Epithelial cell of esophagus (primary cell): ENCODE measurements around the gene PRKG1.

Experiments
- DNase-seq: peaks from one replicate; pipeline ENCODE4 v3.0.0; 2010; ENCODE audit warnings: low read depth
- H3K4me3 ChIP-seq: 2 replicates; pipeline ENCODE4 v1.5.1; 2011; ENCODE audit warnings: mild to moderate bottlenecking, low read length, control low read depth
- TF ChIP-seq, protein P1 (sequence below): IDR thresholded peaks from 2 replicates; pipeline ENCODE4 v1.5.1; 2011; ENCODE audit warnings: low read depth, mild to moderate bottlenecking, low read length, control low read depth, inconsistent platforms; ENCODE audit not compliant: insufficient read depth; ENCODE audit errors: missing control alignments

The PRKG1 gene

DNA sequence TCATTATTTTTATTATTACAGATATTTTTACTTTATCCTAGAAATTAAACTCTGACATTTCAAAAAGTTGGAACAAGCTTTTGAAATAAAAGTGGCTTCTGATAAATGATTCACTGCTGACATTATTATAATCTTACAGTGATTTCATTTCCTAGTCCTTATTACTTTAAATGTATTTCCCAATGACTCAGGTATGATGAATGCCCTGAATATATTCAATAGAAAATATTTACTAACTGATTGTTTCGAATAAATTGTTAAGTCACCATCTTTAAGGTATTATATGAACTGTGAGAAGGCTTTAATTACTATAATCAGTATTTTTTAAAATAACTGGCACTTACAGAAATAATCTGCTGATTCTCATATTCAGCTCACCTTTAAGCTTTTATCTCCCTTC, 1261.4 kb downstream of the PRKG1 start:
- DNase-seq: peak; percentile 64
- TF ChIP-seq, protein P1, sequence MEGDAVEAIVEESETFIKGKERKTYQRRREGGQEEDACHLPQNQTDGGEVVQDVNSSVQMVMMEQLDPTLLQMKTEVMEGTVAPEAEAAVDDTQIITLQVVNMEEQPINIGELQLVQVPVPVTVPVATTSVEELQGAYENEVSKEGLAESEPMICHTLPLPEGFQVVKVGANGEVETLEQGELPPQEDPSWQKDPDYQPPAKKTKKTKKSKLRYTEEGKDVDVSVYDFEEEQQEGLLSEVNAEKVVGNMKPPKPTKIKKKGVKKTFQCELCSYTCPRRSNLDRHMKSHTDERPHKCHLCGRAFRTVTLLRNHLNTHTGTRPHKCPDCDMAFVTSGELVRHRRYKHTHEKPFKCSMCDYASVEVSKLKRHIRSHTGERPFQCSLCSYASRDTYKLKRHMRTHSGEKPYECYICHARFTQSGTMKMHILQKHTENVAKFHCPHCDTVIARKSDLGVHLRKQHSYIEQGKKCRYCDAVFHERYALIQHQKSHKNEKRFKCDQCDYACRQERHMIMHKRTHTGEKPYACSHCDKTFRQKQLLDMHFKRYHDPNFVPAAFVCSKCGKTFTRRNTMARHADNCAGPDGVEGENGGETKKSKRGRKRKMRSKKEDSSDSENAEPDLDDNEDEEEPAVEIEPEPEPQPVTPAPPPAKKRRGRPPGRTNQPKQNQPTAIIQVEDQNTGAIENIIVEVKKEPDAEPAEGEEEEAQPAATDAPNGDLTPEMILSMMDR: no peak

GRCh38 chr10:52337225-52337624, 1262.9 kb downstream of the PRKG1 start:
- no peak for DNase-seq
- TF ChIP-seq, protein P1: no peak
- H3K4me3 ChIP-seq: no peak overlapping the region

More for the DNA sequence above, 1261.4 kb downstream of the PRKG1 start:
- no peak overlapping the region for H3K4me3 ChIP-seq

GRCh38 chr10:52343439-52343838, 1269.2 kb downstream of the PRKG1 start:
- TF ChIP-seq, protein P1: no peak
- H3K4me3 ChIP-seq: no peak overlapping the region

GRCh38 chr10:52346394-52347326, 1272.4 kb downstream of the PRKG1 start:
- TF ChIP-seq, protein P1: no peak
- no peak for DNase-seq
- H3K4me3 ChIP-seq: no peak overlapping the region

More at GRCh38 chr10:52343439-52343838, 1269.2 kb downstream of the PRKG1 start:
- DNase-seq: no peak

- TF ChIP-seq, protein P1: no peak
- DNase-seq: no peak
- H3K4me3 ChIP-seq: no peak overlapping the region
Measured at GRCh38 chr10:52347327-52347667, 1273.0 kb downstream of the PRKG1 start.
